Measurements from ENCODE around the gene TUBGCP6. TPM values are rescaled to one million over a fixed set of nuclear protein-coding genes. Genes with fewer than 3 reads are reported as not detected.

Gene TUBGCP6
- total RNA-seq, 1 donor from 2014 or later, result 22.0 TPM

DNA sequence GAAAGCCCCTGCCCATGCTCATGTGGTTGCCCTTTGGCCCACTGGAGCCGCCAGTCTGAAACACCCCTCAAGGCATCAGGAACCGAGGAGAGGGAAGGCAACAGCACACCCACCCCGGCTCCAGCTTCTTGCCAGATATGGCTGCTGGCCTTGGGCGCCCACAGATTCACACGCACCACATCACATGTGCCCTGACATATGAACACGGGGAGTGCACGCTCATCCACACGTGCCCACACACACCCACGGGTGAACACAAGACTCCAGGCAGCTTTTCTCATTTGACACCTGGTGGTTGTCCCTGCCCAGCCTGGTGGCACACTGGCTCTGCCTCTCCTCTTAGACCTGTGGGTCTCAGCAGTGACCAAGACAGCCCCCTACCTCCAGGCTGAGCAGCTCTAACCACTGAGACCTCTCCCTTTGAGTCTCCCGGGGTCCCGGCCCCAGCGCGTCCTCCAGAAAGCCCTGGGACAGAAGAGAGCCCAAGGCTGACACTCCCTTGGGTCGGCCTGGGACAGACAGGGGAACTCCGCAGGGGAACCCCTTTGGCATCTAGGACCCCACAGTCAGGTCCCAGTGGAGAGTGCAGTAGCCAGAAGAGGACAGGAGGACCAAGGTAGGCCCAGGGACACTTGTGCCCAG, 19.4 kb upstream of the TUBGCP6 start:
- DNase-seq (ENCODE audit: low read depth, low spot score), result no peak

DNA sequence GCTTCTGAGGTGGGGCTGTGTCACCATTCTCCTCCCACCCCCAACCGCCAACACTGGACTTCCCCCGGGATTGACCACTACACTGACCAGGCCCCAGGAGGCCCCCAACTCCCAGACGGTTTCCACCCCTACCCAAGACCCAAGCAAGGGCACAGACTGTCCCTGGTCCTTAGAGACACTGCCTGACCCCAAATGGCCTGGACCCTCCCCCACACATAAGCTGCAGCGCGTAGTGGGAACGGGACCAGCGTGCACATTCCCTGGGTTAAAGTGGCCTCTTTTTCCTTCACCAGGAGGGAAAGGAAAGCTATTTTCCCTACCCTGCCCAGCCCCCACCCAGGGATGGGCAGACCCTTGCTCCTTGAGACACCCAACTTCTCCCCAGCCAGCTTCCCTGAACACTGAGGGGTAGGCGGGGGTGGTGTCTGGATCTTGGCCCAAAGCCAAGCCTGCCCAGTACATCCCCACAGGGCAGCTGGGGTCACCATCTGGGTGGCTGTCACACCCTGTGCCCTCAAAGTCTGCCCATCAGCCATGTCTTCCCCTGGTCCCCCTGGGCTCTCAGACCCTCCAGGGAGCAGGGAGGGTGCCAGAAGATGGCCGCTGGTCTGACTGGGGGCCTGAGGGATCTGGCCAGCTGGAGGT, 18.3 kb upstream of the TUBGCP6 start:
- no peak for DNase-seq (ENCODE audit: low read depth, low spot score)

DNA sequence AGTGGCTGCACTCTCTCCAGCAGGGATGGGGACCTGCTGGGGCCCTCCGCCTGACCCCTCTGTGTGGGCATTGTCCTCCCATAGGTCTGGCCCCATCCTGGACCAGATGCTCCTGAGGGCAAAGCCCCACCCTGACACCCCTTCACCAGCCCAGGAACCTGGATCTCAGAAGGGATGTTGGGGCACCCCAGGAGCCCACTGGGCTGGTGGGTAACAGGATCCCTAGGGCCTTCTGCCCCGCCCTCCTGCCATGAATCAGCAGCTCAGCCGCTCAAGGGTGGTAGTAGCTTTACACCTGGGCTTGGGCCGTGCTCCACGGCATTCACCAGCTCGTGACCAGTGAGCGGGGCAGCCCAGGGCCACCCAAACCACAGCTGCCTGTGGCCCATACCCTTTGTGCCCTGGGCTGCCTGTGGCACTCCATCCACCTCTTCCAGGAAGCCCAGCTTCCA, 17.7 kb upstream of the TUBGCP6 start:
- DNase-seq (ENCODE audit: low read depth, low spot score), result no peak

DNA sequence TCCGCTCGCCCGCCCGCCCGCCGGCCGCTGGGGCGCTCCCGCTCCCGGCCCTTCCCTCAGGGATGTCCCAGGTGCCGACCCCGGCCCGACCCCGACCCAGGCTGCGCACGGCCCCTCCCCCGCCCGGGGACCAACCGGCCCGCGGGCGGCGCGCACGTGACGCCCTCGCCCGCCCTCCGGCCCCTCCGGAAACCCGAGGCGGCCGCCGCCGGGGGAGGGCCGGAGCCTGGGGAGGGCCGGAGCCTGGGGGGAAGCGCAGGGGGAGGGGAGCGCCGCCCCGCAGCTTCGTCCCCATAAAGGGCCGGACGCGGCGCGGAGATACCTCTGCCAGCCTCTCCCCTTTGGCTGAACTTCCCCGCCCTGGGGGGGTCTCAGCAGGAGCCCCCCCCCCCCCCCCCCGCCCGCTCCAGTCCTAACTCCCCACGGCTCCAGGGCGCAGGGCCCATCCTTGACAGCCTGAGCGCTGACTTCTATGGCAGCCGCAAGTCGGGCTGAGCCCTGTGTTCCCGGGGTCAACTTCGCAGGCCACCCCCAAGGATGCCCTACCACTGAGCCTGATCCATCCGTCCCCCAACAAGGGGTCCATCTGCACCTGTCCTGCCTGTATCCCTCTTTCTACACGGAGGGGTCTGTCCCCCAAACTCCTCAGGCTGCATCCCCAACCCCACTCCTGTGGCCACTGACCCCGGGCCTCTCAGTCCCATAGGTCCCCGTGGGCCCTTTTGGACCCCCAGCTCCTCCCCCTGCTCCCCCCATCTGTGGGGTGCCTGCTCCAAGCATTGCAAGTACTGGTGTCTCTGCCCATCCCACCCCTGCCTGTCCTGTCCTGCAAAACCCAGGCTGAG, 17.0 kb upstream of the TUBGCP6 start, which contains the start of gene MAPK12:
Gene MAPK12 (minus strand): TSS at position 69 of the 845 bp plus-strand sequence. CDS start 174 bp downstream, outside the sequence.
- DNase-seq (ENCODE audit: low read depth, low spot score), result no peak

DNA sequence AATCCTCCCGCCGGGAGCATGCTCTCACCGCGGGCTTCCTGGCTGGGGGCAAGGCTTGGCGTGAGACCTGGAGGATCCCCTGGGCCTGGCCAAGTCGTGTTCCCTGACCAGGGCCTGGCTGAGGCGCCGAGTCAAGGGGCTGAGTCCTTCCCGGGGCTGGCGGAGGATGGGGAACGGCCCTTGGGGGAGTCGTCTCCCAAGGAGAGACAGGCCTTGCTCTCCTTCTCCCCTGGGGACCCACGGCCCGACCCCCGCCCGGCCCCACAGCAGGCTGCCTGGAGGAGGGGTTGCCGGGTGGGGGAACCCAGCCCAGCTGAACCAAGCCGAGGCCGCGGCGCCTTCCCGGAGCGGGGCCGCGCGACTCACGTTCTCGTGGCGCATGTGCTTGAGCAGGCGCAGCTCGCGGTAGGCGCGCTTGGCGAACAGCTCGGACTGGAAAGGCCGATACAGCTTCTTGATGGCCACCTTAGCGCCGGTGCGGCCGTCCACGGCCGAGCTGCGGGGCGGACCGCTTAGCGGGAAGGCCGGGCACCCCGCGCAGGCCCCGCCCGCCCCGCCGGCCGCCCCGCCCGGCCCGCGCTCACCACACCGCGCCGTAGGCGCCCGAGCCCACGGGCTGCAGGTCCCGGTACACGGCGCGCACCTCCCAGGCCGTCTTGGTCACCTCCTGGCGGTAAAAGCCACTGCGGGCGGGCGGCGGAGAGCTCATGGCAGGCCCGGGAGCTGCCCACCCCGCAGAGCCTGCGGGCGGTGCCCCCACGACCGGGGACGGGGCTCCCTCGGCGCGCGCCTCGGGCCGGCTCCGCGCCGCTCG, 16.2 kb upstream of the TUBGCP6 start:
- no peak for DNase-seq (ENCODE audit: low read depth, low spot score)

DNA sequence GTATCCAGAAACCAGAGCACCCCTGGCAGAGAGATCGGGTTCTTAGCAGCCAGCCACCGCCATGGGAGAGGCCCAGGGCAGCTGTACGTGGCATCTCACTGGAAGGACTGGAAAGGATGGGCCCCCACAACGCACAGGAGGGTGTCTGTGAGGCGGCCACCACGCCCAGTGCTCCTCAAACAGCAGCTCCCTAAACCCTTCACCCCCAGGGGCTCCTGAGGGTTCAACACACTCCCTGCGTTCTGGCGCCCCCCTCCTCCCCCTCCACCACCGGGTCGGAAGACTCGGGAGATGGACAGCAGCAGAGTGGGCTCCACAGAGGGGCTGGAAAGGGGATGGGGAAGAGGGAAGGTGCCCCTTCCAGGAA, 15.6 kb upstream of the TUBGCP6 start:
- no peak for DNase-seq (ENCODE audit: low read depth, low spot score)

DNA sequence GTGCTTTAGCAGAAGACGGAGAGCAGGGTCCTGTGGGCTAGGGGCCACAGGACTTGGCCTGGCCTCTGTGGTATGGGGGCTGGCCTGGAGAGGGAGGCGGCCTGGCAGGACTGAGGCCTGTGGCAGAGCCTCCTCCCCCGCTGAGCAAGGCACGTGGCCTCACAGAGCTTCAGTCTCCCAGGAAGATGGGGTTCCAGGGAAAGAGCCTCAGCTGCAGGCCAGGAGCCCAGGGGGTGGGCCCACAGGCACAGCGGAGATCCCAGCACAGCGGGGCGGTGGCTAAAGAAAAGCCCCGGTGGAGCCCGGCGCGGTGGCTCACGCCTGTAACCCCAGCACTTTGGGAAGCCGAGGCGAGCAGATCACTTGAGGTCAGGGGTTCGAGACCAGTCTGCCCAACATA, 14.5 kb upstream of the TUBGCP6 start:
- no peak for DNase-seq (ENCODE audit: low read depth, low spot score)

DNA sequence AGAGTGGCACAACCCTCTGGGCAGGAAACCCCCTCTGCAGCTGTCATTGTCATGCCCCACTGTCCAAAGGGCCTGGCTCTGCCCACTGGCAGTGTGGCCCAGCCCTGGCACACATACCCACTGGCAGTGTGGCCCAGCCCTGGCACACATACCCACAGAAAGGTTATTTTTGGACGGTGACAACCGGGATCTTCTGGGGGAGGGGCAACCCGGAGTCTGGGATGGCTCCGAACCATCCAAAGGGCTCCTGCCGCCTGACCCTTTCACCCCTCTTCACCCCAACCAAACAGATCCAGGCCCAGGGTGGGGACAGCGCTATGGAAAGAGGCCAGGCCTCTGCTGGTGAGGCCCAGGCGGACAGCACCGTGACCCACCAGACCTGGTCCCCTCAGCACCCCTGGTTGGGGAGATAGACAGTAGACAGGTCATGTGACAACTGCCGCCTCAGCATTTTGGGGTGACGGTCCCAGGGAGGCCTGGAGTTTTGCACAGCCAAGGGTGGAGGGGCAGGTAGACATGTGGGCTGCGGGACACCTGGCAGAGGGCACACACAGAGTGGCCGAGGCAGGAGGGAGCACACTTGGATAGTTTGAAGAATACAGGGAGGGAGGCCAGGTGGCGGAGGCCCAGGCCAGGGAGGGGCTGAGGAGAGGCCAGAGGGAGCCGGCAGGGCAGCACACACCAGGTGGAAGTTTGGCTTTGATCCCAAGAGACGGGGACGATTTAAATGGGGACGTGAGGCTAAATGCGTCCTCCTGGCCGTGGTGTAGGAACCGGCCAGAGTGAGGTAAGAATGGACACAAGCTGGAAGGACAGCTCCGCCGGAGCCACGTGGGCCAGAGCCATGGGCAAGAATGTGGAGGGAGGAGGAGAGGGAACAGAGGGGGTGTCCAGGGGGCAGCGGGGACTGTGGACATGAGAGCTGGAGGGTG, 13.8 kb upstream of the TUBGCP6 start:
- DNase-seq (ENCODE audit: low read depth, low spot score), result no peak

DNA sequence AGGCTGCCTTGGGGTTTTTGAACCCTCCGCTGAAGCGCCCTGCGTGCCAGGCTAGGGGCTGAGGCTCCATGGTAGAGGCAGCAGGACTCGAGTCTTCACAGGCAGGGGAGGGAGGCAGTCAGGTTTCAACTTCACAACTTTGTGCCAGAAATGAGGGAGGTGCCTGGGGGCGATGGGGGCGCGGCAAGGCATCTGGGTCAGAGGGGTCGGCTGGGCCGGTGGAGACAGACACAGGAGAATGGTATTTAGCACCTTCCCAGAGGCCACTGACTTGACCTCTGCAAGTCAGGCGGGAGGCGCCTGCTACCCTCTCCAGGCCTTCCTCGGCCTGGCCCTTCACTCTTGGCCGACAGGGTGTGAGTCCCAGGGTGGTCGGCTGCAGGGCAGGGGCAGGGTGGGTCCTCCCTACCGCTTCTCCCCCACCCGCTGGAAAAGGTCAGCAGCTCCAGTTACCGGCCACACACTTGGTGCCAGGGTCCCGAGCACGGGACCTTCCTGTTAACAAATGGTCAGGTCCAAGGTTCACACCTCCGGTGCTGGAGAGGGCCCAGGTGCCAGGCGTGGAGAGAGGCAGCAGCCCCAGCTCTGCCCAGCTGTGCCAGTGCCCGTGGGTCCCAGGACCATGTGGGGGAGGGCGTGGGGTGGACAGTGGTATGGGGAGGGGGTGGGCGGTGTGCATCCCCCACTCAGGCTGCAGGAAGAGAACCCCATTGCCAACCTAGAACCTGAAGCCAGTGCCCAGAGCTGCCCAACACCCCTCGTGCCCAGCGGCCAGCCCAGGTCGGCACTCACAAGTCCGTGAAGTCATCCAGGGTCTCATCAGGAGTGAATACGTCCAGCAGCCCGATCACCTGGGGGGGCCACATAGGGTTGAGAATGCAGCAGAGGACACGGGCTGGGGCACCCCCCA, 12.9 kb upstream of the TUBGCP6 start:
- DNase-seq (ENCODE audit: low read depth, low spot score), result no peak

DNA sequence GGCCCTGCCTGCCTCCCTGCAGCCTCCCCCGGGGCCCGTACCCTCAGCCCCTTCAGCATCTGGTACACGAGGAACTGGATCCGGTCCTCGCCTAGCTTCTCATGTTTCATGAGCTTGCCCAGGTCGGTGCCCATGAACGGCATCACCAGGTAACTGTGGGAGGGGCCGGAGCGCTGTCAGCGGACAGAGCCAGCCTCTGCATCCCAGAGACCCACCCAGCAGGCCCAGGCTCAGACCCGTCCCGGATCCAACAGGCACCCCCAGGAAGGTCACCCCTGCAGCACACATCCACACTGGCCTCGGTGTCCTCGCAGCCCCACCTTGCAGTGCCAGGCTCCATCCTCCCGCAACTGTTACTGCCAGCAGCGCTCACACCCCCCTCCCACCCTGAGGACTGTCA, 12.2 kb upstream of the TUBGCP6 start:
- no peak for DNase-seq (ENCODE audit: low read depth, low spot score)

DNA sequence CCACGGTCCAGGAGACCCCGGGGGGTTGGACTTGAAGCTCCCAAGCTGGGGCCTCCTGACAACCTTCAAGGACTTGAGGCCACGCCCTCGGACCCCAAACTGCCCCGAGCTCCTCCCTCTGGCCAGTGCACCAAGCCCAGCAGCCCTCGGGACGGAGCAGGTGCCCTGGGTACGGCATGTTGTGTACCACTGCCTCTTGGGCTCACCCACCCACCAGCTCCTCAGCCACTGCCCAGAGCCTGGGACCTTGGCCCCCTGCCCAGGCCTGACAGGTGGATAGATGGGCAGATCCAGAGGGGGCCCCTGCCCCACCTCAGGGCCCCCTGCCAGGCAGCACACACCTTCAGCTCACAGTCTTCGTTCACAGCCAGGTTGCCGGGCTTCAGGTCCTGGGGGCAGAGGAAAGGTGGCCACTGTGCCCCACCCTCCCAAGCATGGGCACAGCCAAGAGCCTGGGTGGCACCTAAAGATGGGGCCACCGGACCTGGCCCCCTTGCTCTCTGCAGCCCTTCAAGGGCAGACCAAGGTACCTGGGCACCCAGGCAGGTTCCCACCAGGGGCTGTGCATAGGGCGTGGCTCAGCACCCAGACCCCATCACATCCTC, 11.5 kb upstream of the TUBGCP6 start:
- DNase-seq (ENCODE audit: low read depth, low spot score), result no peak

DNA sequence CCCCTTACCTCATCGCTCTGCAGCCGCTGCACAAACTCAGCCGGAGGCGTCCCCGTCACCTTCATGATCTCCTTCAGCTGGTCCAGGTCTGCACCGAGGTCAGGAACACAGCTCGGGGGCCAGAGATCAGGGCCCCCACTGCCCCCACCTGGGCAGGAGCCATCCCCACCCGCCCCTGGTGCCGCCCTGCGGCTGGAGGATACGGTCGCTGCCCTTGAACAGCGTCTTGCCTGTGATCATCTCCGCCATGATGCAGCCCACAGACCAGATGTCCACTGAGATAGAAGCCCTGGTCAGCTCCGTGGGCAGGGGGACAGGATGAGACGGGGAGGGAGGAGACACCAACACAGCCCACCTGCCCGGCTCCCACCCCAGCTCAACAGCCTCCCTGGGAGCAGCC, 10.8 kb upstream of the TUBGCP6 start:
- DNase-seq (ENCODE audit: low read depth, low spot score), result no peak

DNA sequence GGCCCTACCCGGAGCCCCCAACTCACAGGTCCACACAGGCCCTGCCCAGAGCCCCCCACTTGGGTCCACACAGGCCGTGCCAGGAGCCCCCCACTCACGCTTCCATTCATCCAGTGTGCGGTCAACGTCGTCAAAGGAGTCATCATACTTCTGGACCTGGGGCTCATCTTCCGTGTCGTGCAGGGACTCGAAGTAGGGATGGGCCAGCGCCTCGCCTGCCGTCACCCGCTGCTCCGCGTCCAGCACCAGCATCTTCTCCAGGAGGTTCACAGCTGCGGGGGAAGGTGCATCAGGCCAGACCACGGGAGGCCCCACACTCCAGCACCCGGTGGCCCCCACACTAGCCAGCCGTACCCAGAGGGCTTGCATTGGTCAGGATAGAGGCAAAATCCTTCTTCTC, 10.3 kb upstream of the TUBGCP6 start:
- no peak for DNase-seq (ENCODE audit: low read depth, low spot score)

DNA sequence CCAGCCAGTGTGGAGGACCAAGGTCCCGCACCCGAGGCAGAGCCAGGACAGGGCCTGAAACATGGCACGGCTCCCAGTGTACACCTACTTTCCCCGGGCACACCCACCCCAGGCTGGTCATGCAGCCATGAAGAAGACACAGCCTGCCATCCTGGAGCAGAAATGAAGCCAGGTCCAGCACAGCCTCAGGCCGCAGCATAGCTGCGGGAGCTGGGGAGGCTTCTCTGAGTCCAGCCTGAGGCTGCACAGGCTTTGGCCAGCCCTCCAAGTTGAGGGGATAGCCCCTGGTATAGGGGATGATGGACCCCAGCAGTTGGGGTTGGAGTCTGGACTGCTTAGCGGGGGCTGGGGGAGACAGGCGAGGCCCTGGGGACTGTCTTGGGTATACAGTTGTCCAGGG, 9.1 kb upstream of the TUBGCP6 start:
- DNase-seq (ENCODE audit: low read depth, low spot score), result no peak

DNA sequence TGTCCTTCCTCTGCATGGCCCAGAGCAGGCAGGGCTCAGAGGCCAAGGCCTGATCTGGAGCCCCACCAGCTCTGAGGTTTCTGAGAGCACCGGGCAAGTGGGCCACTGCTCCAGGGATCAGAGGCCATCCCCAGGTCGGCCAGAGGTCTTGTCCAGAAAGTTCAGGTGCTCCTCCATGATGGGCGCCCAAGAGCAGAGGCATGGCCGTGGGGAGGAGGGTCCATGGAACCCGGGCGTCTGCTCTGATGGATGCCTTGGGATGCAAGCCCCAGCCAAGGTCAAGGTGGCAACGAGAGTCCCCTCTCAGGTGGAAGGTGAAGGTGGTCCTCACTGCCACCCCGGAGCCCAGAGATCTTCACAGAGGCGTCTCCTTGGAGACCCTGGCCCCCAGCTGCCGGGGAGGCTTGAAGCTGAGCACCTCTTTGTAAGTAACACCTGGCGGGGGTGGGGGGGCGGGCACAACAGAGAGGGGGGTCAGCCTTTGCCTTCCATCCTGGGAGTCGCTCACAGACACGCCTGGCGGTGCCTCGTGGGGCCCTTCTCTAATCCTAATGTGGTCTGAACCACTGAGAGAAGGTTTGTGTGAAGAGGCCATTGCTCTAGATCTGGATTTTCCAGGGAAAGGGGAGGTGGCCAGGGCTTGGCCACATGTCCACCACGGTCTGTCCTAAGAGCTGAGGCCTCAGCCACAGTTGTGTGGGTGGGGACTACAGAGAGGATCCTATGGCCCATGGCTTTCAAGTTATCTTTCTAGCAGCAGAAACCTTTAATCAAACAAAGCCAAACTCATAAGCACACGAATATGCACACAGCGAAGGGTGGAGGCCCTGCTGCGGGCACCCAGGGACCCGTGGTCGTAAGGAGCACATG, 8.5 kb upstream of the TUBGCP6 start:
- no peak for DNase-seq (ENCODE audit: low read depth, low spot score)

DNA sequence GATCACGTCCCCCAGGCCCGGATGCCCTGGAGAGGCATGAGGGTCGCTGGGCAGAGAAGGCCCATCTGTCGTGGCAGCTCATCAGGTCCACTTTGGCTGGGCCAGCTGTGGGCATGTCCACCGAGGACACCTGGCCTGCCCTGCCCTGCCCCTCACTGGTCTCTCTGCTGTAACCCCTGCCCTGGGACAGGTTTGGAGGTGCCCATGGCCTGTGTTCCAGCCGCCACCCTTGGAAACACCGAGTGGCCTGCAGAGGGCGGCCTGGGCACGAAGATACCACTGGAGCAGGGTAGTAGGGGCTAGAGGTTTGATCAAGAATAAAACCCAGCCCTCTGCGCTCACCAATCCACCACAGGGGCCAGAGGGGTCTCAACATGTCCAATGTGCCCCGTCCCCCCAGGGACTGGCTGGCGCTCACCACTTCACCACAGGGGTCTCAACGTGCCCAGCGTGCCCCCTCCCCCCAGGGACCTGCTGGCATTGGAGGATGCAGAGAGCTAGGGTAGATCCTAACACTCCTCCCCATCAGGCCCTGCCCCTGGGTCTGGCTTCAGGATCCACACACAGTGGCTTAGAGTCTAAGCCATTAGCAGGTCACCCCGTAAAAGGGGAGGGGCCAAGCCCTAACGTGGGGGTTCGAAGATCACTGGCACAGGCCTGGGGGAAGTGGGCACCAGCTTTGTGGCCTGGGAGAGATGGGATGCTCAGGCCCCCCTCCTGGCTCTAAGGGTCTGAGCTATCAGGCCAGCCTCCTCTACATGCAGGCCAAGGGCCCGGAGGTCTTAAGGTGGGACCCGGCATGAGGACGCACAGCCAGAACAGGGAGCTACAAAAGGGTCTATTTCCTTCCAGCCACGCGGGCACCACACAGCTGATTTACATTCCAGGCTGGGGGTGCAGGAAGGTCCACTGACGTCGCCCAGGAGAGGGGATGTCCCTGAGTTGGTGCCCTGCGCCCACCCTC, 7.5 kb upstream of the TUBGCP6 start:
- no peak for DNase-seq (ENCODE audit: low read depth, low spot score)

All from pulmonary artery endothelial cell (primary cell).